Gastroesophageal sphincter (tissue), 3 donors: ENCODE results near the gene RNLS.

Experiments
- EP300 ChIP-seq: sonication (generic); formaldehyde crosslinking; IDR thresholded peaks from one replicate; pipeline ENCODE4 v1.6.1; 2017; ENCODE audit warnings: antibody characterized with exemption, mild to moderate bottlenecking
- POLR2A ChIP-seq, 2 donors: fragments of 450-650 bp; IDR thresholded peaks; one replicate each; pipeline ENCODE4 v1.6.1; 2017; ENCODE audit warnings: antibody characterized with exemption in 2 of 2, mild to moderate bottlenecking in 2 of 2, moderate library complexity in 1 of 2
- POLR2AphosphoS5 ChIP-seq: sonication (generic); formaldehyde crosslinking; IDR thresholded peaks from one replicate; pipeline ENCODE4 v1.6.1; 2017; ENCODE audit warnings: antibody characterized with exemption
- TF ChIP-seq, protein P1 (sequence below), 4 experiments: fragments of 200-600 bp in 2 of 4; fragments of 450-650 bp in 2 of 4; sonication (generic) in 1 of 4; IDR thresholded peaks; one replicate each; pipeline ENCODE4 v1.5.1; 2017 to 2019; ENCODE audit warnings: antibody characterized with exemption in 4 of 4, mild to moderate bottlenecking in 2 of 4, moderate library complexity in 2 of 4

DNA sequence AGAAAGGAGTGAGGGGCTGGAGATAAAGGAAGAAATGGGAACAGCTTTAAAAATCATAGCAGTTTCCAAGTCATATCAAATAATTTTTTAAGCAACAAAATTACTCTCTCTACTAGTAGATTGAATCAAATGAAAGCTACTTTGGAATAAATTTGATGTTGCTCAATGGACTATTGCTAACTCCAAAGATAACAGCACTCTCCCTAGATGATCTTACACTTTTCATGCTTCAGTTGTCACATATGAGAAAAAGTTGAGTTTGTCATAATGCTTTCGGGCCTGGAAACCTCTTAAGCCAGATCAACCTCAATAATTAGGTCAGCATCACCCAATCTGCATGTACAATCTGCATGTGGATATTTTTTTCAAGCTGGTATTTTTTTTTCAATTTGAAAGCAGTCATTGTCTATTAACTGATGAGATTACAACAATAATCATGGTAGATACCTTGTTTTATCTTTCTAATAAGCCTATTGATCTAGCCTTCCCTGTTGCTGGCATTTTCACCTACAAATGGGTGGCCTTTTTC lies 34.7 kb upstream of the RNLS start:
- TF ChIP-seq, protein P1, sequence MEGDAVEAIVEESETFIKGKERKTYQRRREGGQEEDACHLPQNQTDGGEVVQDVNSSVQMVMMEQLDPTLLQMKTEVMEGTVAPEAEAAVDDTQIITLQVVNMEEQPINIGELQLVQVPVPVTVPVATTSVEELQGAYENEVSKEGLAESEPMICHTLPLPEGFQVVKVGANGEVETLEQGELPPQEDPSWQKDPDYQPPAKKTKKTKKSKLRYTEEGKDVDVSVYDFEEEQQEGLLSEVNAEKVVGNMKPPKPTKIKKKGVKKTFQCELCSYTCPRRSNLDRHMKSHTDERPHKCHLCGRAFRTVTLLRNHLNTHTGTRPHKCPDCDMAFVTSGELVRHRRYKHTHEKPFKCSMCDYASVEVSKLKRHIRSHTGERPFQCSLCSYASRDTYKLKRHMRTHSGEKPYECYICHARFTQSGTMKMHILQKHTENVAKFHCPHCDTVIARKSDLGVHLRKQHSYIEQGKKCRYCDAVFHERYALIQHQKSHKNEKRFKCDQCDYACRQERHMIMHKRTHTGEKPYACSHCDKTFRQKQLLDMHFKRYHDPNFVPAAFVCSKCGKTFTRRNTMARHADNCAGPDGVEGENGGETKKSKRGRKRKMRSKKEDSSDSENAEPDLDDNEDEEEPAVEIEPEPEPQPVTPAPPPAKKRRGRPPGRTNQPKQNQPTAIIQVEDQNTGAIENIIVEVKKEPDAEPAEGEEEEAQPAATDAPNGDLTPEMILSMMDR (IDR thresholded peaks at IDR 0.05) = no peak
- TF ChIP-seq POLR2A (IDR thresholded peaks at IDR 0.05) (no peak), EP300 (no peak), POLR2AphosphoS5 (no peak)
